GM18517 (cell line): ENCODE data around the gene SLC39A11.

Experiments used
- ATAC-seq: cut with Tn5 transposase; IDR thresholded peaks from one replicate; pipeline ENCODE4 v1.9.1; 2021; ENCODE audit warnings: mild to moderate bottlenecking, moderate library complexity; ENCODE audit not compliant: unreplicated experiment

SLC39A11 gene

DNA sequence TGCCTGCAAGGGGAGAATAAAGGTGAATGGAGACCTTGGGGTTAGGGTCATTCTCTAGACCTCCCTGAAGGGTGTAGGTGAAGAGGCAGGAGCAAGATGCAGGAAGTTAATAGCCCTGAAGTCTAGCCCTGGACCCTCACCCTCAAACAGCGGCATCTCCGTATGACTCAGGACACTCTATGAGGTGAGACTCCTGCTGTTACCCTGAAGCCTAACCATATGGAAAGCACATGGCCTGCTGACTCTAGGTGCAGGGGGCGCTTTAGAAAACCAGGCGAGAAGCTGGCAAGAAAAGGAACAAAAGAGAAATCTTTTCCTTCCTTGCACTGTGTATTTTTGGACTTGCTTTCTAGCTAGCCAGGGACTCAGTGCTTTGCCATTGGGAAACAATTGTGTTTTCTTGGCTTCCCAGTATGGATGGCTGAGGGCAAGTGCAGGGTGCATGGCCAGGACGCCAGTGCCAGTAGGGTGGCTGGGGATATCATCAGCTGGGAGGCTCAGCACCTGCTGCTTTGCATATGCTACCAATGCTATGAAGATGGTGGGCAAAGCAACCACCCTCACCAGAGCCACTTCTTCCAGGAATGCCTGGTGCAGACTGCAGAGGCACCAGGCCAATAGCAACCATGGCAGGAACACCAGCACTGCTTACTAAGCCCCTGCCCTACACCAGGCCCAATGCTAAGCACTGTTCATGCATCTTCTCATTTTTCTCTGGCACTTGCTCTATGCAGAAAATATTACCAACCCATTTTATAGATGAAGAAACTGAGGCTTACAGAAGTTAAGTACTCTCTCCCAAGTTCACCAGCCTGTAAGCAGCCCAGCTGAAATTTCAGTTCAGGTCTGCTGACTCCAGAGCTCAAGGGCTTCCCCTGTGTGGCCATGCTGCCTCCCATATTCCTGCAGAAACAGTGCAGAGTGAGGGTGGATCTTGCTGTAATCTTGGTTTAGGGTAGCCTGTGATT lies 425.1 kb downstream of the SLC39A11 start:
- ATAC-seq: no peak

DNA sequence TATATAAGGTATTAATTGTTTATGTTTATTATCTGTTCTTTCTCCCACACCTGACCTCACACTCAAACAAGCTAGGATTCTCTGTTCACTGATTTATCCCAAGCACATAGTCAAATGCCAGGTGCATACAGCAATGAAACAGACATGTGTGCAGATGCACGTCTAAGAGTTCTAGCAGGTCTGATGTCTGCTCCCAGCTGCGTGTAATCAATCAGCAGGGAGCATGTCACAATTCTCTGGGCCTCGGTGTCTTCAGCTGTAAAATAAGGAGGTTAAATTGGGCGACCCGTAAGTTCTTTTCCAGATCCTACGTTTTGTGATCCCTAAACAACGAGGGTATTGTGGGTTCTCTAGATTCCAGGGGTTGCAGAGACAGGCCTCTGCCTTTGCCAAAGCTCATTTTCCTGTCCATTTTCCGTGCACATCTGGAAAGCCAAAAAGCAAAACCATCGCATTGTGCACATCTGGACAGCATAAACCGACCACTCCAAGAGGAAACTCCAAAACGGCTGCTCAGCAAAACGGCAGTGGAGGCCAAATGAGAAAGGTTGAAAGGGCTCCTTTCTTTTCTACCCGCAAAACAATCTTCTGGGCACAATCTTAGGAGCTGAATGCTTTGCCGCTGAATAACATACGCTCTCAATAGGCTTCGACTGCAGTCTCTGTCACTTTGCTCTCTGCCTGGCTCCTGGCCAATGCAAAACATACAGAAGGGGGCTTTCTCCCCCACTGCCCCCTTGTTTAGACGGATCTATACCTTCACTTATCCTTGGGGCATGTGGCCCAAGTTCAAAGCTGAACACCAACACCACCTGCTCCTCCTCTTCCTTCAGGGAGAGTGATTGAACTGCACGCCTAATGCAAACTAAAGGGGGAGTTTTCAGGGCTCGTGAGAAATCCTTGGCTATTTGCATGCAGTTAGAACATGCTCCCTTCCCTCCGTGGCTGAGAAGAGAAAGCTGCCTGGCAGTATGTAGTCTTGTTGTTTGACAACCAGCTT lies 426.3 kb downstream of the SLC39A11 start:
- no peak for ATAC-seq

DNA sequence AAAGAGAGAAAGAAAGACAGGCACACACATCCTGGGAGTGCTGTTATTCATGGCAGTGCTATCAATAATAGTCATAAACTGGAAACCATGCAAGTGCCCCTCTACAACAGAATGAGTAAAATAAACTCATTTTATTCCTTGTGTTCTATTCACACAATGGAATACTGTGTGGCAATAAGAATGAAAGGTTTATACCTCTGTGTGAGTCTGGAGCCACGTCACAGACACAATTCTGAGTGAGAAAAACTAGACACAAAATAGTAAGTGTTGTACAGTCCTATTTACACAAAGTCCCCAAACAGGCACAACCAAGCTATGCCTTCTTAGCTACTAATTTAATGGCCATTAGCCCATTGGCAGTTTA lies 429.7 kb downstream of the SLC39A11 start:
- ATAC-seq: no peak

DNA sequence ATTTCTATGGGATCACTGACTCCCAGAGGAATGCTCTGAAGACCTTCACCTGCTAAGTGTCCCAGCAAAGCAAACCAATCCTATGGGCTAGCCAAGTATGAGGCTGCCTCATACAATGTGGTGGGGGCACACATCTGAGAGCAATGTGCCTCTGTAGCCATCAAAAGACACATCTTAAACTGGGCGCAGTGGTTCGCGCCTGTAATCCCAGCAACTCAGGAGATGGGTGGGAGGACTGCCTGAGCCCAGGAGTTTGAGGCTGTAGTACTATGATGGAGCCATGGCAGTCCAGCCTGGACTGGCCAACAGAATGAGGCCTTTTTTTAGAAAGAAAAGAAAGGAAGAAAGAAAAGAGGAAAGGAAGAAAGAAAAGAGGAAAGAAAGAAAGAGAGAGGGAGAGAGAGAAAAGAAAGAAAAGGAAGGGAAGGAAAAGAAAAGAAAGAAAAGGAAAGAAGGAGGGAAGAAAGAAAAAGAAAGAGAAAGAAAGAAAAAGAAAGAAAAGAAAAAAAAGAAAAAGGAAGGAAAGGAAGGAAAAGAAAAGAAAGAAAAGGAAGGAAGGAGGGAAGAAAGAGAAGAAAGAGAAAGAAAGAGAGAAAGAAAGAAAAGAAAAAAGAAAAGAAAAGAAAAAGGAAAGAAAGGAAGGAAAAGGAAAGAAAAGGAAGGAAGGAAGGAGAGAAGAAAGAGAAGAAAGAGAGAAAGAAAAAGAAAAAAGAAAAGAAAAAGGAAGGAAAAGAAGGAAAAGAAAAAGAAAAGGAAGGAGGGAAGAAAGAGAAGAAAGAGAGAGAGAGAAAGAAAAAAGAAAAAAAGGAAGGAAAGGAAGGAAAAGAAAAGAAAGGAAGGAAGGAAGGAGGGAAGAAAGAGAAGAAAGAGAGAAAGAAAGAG lies 430.3 kb downstream of the SLC39A11 start:
- no peak for ATAC-seq

DNA sequence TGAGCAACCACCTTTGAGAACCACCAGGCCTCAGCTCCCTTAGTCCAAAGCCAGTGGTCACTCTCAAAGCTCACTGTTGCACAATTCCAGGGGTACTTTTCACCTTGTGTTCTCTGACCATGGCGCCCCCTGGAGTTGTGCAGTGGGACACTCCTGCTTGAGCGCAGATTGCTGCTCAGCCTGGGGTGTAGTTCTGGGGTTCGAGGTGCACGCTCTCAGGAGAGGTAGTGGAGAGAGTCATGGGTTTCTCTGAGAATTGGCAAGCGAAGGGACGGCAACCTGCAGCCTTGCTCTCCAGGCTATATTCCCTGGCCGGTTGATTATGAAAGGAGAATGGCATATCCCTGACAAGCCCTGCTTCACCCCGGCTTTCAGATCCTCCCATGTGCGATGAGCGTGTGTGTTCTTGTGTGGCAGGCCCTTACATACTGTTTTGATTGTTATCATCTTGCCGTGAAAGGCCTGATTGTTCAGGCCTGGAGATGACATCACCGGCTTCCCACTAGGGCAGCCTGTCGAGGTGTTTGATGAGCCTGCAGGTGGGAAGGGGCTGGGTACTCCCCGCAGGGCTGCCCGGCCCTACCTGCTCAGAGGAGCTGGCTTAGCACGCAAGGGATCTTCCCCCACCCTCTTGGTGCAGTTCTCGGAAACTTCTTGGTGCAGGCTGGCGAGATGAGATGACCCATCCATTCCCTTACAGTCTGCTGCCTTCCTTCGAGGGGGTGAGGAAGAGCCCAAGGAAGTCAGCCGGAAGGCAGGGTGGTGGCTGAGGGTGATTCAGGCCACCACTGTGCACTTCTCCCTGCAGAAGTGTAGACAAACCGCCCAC lies 431.2 kb downstream of the SLC39A11 start:
- no peak for ATAC-seq

DNA sequence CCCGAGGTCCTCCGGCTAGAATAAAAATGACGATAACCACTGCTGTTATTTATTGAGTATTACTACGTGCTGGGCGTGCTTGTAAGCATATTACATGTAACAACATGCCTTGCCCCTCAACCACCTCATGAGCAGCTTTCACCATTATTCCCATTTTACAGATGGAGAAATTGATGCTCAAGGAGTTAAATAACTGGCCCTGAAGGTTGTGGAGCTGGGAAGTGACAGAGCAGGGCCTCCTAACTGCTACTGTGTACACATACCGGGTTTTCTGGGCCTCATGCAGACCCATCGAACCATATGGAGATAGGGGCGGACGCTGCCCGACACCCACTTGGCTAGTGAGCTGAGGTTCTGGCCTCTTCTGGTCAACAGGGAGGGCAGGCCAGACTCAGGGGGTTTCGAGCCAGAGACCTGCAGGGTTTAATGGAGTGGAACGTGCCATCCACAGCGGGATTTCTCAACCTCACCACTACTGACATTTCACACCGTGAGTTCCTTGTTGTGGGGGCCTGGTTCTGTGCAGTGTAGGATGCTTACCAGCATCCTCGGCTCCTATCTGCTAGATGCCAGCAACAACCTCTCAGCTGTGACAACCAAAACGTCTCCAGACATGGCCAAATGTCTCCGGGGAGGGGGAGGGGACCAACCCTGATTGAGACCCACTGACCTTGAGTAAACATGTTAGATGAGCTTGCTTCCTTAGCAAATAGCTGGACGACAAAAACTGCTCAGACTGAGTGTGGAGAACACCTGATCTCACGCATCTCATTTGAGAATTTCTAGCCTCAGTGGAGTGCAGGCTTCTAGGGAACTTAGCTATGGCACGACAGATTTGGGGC lies 432.0 kb downstream of the SLC39A11 start:
- no peak for ATAC-seq

DNA sequence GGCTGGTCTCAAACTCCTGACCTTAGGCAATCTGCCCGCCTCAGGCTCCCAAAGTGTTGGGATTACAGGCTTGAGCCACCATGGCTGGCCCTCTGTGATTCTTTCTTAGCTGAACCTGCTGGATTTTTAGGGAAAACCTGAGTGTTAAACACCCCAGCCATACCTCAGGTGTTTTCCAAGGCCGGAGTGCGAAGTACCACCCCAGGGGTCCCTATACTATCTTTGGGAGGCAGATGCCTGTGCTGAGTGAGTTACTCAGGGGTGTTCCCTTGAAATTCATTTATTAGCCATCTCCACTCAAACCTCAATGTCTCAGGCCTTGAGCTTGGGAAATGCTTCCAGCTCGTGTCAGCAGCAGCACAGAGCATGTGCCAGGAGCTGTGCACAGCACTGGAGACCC lies 432.7 kb downstream of the SLC39A11 start:
- no peak for ATAC-seq

DNA sequence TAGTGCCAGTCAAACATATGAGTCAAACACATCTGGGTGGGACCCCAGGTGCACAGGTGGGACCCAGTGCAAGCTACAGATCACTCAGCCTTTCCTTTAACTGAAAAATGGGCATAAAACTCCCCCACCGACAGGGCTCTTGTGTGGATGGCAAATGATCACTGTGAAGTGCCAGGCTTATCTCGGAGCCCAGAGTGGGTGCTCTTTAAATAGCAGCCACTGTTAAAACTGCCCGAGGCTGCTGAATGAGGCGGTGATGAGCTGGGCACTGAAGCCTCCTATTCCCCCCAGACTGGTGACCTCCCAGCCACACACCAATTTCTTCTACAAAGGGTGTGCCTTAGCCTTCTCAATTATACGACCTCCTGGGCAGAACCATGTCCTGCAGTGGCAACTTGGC lies 433.8 kb downstream of the SLC39A11 start:
- ATAC-seq: no peak

DNA sequence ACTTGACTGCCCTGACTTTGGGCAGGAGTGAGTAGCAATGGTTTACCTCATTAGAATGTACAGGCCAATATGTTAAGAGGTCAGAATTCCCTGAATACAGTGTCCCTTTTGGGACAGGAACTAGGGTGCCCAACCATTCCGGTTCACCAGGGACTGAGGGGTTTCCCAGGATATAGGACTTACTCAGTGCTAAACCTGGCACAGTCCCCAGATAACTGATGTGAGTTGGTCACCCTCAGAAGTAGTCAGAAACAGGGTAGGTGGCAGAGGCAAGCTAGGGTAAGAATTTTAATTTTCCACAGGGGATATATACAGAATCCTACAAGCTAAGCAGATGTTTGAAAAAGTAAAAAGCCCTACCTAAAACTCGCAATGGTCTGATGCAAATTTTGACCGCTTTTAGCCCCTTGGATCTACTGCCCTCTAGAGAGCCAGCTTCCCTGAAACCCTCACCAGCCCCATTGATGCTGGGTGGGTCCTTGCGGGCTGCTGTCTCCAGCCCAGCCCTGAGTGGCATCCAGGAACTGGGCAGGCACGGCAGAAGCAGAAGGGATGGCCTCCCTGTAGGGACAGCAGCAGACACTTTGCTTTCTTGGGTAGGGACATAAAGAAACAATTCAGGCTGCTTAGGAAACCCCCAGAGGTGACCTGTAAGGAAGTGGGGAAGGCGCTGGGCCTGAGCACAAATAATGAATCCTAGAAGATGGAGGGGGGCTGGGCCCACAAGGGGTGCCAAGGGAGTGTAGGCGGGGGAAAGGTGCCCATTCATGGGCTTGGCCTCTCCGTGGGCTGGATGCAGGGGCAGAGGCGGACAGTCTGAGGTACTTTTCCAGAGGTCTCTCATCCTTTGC lies 434.8 kb downstream of the SLC39A11 start:
- ATAC-seq: no peak

DNA sequence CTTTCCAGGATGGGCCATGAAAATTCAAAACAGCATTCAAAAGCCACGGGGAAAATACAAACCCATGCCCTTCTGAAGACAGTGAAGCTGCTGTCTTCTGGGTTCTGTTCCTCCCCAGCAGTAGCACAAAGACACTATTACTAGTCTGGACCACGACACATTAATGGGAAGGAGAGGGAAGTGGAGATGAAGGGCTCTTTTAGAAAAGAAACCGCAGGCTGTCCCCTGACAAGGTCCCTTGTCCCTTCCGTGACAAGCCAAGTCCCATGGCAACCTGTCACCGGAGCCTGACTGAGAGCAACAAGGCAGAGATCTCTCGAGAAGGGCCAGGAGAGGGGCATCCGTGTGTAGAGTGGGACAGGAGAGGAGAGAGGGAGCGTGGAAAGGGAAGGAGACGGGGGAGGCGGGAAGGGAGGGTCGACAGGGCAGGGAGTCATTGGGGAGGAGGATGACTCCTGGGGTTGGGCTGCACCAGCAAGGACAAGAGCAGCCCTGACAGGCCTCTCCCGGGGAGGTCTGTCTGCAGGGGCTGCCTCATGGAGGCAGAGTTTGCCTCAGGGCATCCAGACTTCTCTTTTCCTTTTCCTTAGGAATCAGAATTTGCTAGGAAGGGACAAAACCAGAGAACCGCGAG lies 436.2 kb downstream of the SLC39A11 start:
- ATAC-seq: no peak

DNA sequence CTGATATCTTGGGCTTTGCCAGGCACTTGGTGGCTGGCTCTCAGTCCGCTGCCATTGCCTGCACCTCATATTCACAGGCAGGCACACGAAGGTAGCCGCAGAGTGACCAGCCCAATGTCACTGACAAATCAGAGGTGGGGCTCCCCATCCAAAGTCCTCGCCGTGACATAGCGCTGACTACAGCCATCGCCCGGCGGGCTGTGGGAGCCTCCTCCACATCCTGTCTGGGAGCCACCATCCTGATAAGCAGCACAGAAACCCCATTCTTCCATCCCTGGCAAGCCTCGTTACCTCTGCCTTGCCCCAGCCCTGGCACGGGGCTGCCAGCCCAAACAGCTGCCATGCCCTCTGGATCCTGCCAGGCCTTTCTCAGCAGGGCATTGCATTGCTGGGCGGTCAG lies 437.8 kb downstream of the SLC39A11 start:
- no peak for ATAC-seq

DNA sequence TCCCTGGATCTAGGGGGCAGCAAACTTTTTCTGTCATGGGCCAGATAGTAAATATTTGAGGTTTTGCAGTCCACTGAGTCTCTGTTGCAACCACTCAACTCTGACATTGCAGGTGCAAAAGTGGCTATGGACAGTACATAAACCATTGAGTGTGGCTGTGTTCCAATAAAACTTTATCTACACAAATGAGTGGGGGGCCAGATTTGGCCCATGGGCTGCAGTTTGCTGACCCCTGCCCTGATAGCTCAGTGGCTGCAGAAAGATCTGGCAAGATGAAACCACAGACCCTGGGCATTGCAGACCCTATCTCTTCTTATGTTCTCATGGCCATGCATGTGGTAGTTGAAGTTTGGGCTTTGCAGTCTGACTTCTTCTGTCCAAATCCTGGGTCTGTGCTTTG lies 440.5 kb downstream of the SLC39A11 start:
- ATAC-seq: no peak

DNA sequence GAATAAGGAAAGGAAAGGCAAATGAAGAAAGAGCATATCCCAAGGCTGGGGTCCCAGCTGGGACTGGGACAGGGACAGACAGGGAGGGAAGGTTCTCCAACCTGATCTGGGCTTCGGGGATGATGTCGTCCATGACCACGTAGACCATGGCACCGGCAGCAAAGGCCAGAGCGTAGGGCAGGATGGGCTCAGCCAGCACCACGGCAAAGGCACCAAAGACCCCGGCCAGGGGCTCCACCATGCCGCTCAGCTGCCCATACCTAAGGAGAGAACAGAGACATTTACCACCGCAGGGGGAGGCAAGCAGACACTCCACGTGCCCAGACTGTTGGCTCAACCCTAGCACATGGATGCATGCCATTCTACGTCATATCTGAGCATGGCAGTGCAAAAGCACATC lies 443.8 kb downstream of the SLC39A11 start:
- ATAC-seq: no peak

DNA sequence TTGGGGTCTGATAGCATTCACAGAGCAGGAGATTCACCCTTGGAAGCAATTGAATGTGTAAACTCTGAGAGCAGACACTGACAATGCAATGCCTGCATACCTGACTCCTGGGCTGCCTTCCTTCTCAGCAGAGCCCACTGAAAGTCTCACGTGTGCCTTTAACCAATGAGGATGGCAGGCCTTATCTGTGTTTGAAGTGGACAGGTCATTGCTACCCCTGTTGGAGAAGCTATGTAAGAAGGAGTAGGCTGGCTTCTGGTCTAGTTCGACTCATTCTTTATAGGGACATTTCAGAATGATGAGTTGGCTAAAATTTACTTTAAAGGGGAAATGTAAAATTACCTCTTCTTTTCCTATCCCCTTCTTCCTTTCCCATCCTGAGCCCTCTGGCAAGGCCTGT lies 446.3 kb downstream of the SLC39A11 start:
- no peak for ATAC-seq

DNA sequence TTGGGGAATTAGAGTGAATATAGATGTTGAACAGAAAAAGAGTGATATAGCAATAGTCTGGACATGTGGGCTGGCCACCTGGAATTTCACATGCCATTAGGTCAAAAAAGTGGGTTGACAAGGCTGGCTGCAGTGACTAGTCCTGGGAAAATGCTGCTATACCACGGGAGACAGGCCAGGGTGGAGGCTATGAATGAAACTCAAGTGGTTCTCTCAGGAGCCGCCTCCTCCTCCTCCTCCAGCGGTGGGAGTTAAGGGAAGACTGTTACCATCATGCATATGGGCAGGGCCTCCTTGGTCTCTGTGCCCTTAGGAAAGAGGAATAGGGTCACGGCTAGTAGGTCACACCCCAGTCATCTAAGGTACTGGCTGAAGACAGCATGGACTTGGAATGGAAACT lies 448.0 kb downstream of the SLC39A11 start:
- ATAC-seq: no peak

DNA sequence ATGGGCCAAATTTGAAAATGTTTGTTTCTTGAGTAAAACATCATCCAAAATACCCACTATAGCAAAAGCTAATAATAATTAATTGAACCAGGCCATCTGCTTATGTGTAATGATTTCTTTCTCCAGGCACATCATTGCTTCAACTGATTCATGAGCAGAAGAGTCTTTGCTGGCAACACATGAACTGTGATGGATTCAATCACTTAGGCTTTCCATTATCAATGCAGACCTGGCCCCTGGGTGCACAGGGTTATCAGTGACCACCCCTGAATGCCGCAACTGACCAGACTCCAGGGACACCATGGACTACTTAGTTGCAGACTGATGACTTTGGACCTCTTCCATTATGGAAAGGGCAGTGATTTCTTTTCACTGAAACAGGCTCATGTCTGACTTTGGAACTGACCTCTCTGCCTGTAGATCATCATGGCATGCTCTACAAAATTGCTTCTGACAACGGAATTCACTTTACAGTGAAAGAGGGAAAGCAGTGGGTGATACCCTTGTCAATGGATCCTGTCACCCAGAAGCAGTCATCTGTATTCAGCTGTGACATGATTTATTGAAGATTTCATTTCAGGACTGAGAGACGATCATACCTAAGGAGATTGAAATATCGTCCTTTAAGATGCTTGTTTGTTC lies 448.8 kb downstream of the SLC39A11 start:
- no peak for ATAC-seq

DNA sequence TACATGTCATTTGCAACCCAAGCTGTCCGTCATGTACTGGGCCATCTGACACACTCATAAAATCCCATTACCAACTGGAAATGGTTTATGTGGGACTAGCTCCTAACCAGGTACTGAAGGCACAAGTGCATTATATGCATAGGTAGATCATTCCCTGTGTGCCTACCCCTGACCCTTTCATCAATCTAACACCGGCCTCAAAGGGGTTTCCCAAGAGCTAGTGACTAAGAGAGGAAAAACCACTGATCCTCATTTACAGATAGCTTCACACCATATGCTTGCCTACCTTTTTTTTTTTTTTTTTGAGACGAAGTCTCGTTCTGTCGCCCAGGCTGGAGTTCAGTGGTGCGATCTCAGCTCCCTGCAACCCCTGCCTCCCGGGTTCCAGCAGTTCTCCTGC lies 449.8 kb downstream of the SLC39A11 start:
- ATAC-seq: no peak
